Stimulated activated CD4-positive, alpha-beta T cell treated with anti-CD3 and anti-CD28 coated beads, Interleukin-2, amount 100 ng/mL, for 48 hours (primary cell): ENCODE data around the gene C13orf46.

Source experiments
- DNase-seq, 2 donors: peaks; one replicate each; pipeline ENCODE4 v3.0.0-alpha.2; 2020

C13orf46 gene

GRCh38 chr13:113969973-113970611, 3.8 kb downstream of the C13orf46 start:
- DNase-seq: no peak

GRCh38 chr13:113969311-113969972, 4.4 kb downstream of the C13orf46 start:
- DNase-seq: no peak

- no peak for DNase-seq
Observed at GRCh38 chr13:113968463-113969310, 5.2 kb downstream of the C13orf46 start.

GRCh38 chr13:113967729-113968462, 6.0 kb downstream of the C13orf46 start:
- DNase-seq: no peak

- no peak for DNase-seq
Observed at GRCh38 chr13:113967206-113967720, 6.6 kb downstream of the C13orf46 start.

GRCh38 chr13:113965968-113966884, 7.7 kb downstream of the C13orf46 start:
- no peak for DNase-seq

- DNase-seq: no peak
Observed at GRCh38 chr13:113965383-113965874, 8.4 kb downstream of the C13orf46 start.

GRCh38 chr13:113964251-113964995, 9.5 kb downstream of the C13orf46 start:
- DNase-seq: no peak

- no peak for DNase-seq
Observed at GRCh38 chr13:113963376-113963775, 10.5 kb downstream of the C13orf46 start.

GRCh38 chr13:113962975-113963374, 10.9 kb downstream of the C13orf46 start:
- DNase-seq: no peak

- DNase-seq: no peak
Observed at GRCh38 chr13:113962386-113962785, 11.5 kb downstream of the C13orf46 start.

GRCh38 chr13:113960276-113960948, 13.5 kb downstream of the C13orf46 start:
- DNase-seq: no peak

- DNase-seq: no peak
Observed at GRCh38 chr13:113959198-113959597, 14.7 kb downstream of the C13orf46 start.

- no peak for DNase-seq
Observed at GRCh38 chr13:113958373-113958772, 15.5 kb downstream of the C13orf46 start.

GRCh38 chr13:113956571-113956970, 17.3 kb downstream of the C13orf46 start:
- DNase-seq: no peak

- no peak for DNase-seq
Observed at GRCh38 chr13:113955691-113956090, 18.2 kb downstream of the C13orf46 start.

- DNase-seq: no peak
Observed at GRCh38 chr13:113955235-113955634, 18.6 kb downstream of the C13orf46 start.

GRCh38 chr13:113954046-113954835, 19.6 kb downstream of the C13orf46 start:
- DNase-seq: no peak

GRCh38 chr13:113953561-113953960, 20.3 kb downstream of the C13orf46 start:
- DNase-seq: no peak
